ENCODE measurements around the gene USP11.

Gene USP11

DNA sequence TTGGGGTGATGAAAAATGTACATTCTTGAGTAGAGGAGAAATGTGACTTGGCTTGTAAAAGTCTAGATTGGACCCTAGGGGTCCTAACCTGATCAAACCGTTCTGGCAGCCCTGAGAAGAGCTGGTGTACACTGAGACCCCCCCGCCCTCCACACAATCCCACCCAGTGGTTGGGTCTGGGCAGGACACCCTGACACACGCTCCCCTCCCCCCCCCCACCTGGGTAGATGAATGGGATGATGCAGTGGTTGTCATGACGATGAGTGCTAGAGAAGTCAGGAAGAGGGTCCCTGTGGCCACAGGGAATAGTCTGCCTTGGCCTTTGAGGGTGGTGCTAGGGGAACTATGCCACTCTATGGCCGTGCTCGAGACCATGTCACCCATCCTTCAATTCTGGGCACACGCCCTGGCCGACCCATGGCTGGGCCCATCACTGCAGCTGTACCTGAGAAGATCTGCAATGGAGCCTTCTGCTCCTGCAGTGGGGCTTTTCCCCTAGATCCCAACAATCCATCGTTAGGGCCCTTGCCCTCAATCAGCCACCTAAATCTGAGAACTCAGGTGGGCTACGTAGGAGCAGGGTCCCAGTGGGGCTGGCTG lies 10.0 kb upstream of the USP11 start:
- Histone ChIP-seq H3K36me3 (ENCODE audit: control insufficient read depth in 2 of 2, insufficient read depth in 1 of 2, low read length in 2 of 2) (peaks cover 44 to 80% of the 10 kb centered on the region in 2 experiments), H3K9me3 (ENCODE audit: control insufficient read depth, insufficient read depth, low read depth, low read length) (no peaks in the 10 kb centered on the region), H3K27ac (ENCODE audit: extremely low read depth, low read depth, low read length) (no peak overlapping the region), H3K4me1 (ENCODE audit: control insufficient read depth, insufficient read depth, low read length) (peaks cover 4% of the 10 kb centered on the region; the same call in 1 of the 2 replicates), H3K4me3 (ENCODE audit: low read depth, low read length) (no peak overlapping the region)
- ChIA-PET CTCF (no interaction called here), POLR2A (interaction anchor here (0.7 to 1.1 kb wide), 2 partner anchors 9 to 12 kb away, joined by 3 to 4 read pairs; no protein-coding TSS in a partner anchor)
- TF ChIP-seq ZBTB11 (tag by site-specific recombination; conservative IDR thresholded peaks at IDR 0.05; ENCODE audit: low read depth) (no peak), ZNF311 (tag by site-specific recombination; IDR thresholded peaks at IDR 0.05; ENCODE audit: borderline replicate concordance) (no peak), ZBTB17 (tag by site-specific recombination; IDR thresholded peaks at IDR 0.05) (no peak), ZNF776 (tag by site-specific recombination; IDR thresholded peaks at IDR 0.05; ENCODE audit: borderline replicate concordance) (no peak), ZNF561 (tag by site-specific recombination; IDR thresholded peaks at IDR 0.05; ENCODE audit: borderline replicate concordance) (no peak)
- TF ChIP-seq, protein P1, sequence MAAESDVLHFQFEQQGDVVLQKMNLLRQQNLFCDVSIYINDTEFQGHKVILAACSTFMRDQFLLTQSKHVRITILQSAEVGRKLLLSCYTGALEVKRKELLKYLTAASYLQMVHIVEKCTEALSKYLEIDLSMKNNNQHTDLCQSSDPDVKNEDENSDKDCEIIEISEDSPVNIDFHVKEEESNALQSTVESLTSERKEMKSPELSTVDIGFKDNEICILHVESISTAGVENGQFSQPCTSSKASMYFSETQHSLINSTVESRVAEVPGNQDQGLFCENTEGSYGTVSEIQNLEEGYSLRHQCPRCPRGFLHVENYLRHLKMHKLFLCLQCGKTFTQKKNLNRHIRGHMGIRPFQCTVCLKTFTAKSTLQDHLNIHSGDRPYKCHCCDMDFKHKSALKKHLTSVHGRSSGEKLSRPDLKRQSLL (tag by site-specific recombination; IDR thresholded peaks at IDR 0.05): no peak

GRCh38 chrX:47223476-47224250 lies 9.1 kb upstream of the USP11 start:
- POLR2A ChIA-PET: interaction anchor here (1.7 kb wide), 1 partner anchor 9 kb away, joined by 11 read pairs; the partner anchor contains the start of gene USP11
- H3K27ac ChIP-seq (ENCODE audit: extremely low read depth, low read depth, low read length): no peak overlapping the region
- H3K4me3 ChIP-seq (ENCODE audit: low read depth, low read length): no peak overlapping the region
- no peaks in the 10 kb centered on the region for H3K9me3 ChIP-seq (ENCODE audit: control insufficient read depth, insufficient read depth, low read depth, low read length)
- peaks cover 4% of the 10 kb centered on the region; the same call in 1 of the 2 replicates for H3K4me1 ChIP-seq (ENCODE audit: control insufficient read depth, insufficient read depth, low read length)
- peaks cover 52 to 88% of the 10 kb centered on the region in 2 experiments for H3K36me3 ChIP-seq (ENCODE audit: control insufficient read depth in 2 of 2, insufficient read depth in 1 of 2, low read length in 2 of 2)
- CTCF ChIA-PET: interaction anchor here (1.1 kb wide), 1 partner anchor 88 kb away, joined by 3 read pairs; no protein-coding TSS in a partner anchor
- TF ChIP-seq ZNF510 (tag by site-specific recombination; IDR thresholded peaks at IDR 0.05; ENCODE audit: insufficient replicate concordance) (no peak), ZNF169 (tag by site-specific recombination; IDR thresholded peaks at IDR 0.05) (no peak), ZNF473 (tag by site-specific recombination; IDR thresholded peaks at IDR 0.05) (no peak), SP3 (tag by site-specific recombination; IDR thresholded peaks at IDR 0.05) (no peak), ZNF626 (tag by site-specific recombination; IDR thresholded peaks at IDR 0.05) (no peak), SCRT1 (tag by site-specific recombination; IDR thresholded peaks at IDR 0.05; ENCODE audit: borderline replicate concordance) (no peak), ZNF121 (tag by site-specific recombination; IDR thresholded peaks at IDR 0.05) (no peak), ZBTB8A (tag by site-specific recombination; IDR thresholded peaks at IDR 0.05) (no peak), KLF9 (tag by site-specific recombination; IDR thresholded peaks at IDR 0.05; ENCODE audit: low read depth) (no peak), ZNF645 (tag by site-specific recombination; IDR thresholded peaks at IDR 0.05) (no peak), ZEB2 (tag by site-specific recombination; IDR thresholded peaks at IDR 0.05) (no peak)
- TF ChIP-seq, protein P2, sequence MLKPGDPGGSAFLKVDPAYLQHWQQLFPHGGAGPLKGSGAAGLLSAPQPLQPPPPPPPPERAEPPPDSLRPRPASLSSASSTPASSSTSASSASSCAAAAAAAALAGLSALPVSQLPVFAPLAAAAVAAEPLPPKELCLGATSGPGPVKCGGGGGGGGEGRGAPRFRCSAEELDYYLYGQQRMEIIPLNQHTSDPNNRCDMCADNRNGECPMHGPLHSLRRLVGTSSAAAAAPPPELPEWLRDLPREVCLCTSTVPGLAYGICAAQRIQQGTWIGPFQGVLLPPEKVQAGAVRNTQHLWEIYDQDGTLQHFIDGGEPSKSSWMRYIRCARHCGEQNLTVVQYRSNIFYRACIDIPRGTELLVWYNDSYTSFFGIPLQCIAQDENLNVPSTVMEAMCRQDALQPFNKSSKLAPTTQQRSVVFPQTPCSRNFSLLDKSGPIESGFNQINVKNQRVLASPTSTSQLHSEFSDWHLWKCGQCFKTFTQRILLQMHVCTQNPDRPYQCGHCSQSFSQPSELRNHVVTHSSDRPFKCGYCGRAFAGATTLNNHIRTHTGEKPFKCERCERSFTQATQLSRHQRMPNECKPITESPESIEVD (tag by site-specific recombination; IDR thresholded peaks at IDR 0.05): no peak
- TF ChIP-seq, protein P3, sequence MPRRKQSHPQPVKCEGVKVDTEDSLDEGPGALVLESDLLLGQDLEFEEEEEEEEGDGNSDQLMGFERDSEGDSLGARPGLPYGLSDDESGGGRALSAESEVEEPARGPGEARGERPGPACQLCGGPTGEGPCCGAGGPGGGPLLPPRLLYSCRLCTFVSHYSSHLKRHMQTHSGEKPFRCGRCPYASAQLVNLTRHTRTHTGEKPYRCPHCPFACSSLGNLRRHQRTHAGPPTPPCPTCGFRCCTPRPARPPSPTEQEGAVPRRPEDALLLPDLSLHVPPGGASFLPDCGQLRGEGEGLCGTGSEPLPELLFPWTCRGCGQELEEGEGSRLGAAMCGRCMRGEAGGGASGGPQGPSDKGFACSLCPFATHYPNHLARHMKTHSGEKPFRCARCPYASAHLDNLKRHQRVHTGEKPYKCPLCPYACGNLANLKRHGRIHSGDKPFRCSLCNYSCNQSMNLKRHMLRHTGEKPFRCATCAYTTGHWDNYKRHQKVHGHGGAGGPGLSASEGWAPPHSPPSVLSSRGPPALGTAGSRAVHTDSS (tag by site-specific recombination; IDR thresholded peaks at IDR 0.05): no peak
